GM21390 (cell line): ENCODE measurements around the gene ART4.

Experiments used
- ATAC-seq: cut with Tn5 transposase; IDR thresholded peaks from one replicate; pipeline ENCODE4 v1.9.1; 2021; ENCODE audit not compliant: unreplicated experiment

Gene ART4

GRCh38 chr12:14843425-14843887 is at the start of gene ART4:
Gene ART4, minus strand, starts transcription at chr12:14843526. Its CDS starts 413 bp downstream, at chr12:14843113.
- ATAC-seq = no peak

GRCh38 chr12:14892726-14893505 is 49.6 kb upstream of the ART4 start:
- no peak for ATAC-seq

GRCh38 chr12:14890701-14891100 is 47.4 kb upstream of the ART4 start:
- ATAC-seq = no peak

- ATAC-seq = no peak
These were observed 42.9 kb upstream of the ART4 start for GRCh38 chr12:14886271-14886670.

GRCh38 chr12:14885718-14886221 is 42.4 kb upstream of the ART4 start, which contains the start of gene MGP:
Gene MGP, minus strand, starts transcription at chr12:14885854. Its CDS starts 63 bp downstream, at chr12:14885791.
- ATAC-seq = no peak

- peak; percentile 96 for ATAC-seq
These were observed 41.1 kb upstream of the ART4 start for GRCh38 chr12:14884458-14884878.

- no peak for ATAC-seq
These were observed 40.4 kb upstream of the ART4 start for GRCh38 chr12:14883686-14884085.

- ATAC-seq = no peak
These were observed 37.6 kb upstream of the ART4 start for GRCh38 chr12:14880890-14881453.

GRCh38 chr12:14879222-14879933 is 36.1 kb upstream of the ART4 start:
- no peak for ATAC-seq

- no peak for ATAC-seq
These were observed 35.2 kb upstream of the ART4 start for GRCh38 chr12:14878488-14878887.

GRCh38 chr12:14876833-14877232 is 33.5 kb upstream of the ART4 start:
- no peak for ATAC-seq

GRCh38 chr12:14874882-14875281 is 31.6 kb upstream of the ART4 start:
- no peak for ATAC-seq

- no peak for ATAC-seq
These were observed 30.3 kb upstream of the ART4 start for GRCh38 chr12:14873440-14874185.

GRCh38 chr12:14871886-14872285 is 28.6 kb upstream of the ART4 start:
- no peak for ATAC-seq

GRCh38 chr12:14871247-14871646 is 27.9 kb upstream of the ART4 start:
- no peak for ATAC-seq

- no peak for ATAC-seq
These were observed 25.7 kb upstream of the ART4 start for GRCh38 chr12:14868916-14869506.

GRCh38 chr12:14860490-14860889 is 17.2 kb upstream of the ART4 start:
- ATAC-seq = no peak

GRCh38 chr12:14858513-14858912 is 15.2 kb upstream of the ART4 start:
- ATAC-seq = no peak

- ATAC-seq = no peak
These were observed 11.4 kb upstream of the ART4 start for GRCh38 chr12:14854586-14855183.

- ATAC-seq = no peak
These were observed 10.6 kb upstream of the ART4 start for GRCh38 chr12:14853961-14854360.
